ENCODE measurements around the gene PDRG1. TPM values are rescaled to one million over a fixed set of nuclear protein-coding genes. Genes with fewer than 3 reads are reported as not detected.

Gene PDRG1
- total and polyA plus RNA-seq, 2 donors (not counting 3 experiments of a cell fraction or from before 2014, with no cell fraction given) = 14.6 to 17.0 TPM

- dilution Hi-C loops (cut with MboI; ENCODE audit: extremely low pct_ligation_motif_present, low sequenced_read_pairs) (no loop called here), intact Hi-C loops (cut with micrococcal nuclease) (no loop called here)
- peaks cover 2% of the 10 kb centered on the region for H3K4me1 ChIP-seq (ENCODE audit: control insufficient read depth, extremely low read depth, insufficient read depth, low read length)
- no peak for TF ChIP-seq JUN (IDR thresholded peaks at IDR 0.05; ENCODE audit: borderline replicate concordance, insufficient read depth, insufficient read length, low read depth)
- TF ChIP-seq CTCF (IDR thresholded peaks at IDR 0.05; ENCODE audit: extremely low read depth in 1 of 2, insufficient read depth in 1 of 2, low read depth in 1 of 2, low read length in 2 of 2) = no peak
- no peak for TF ChIP-seq POLR2A (IDR thresholded peaks at IDR 0.05; ENCODE audit: low read depth, low read length)
- no peak for TF ChIP-seq EZH2 (IDR thresholded peaks at IDR 0.05; ENCODE audit: borderline replicate concordance, low read depth, low read length, severe bottlenecking)
- no peak for TF ChIP-seq POLR2AphosphoS5 (IDR thresholded peaks at IDR 0.05; ENCODE audit: insufficient read depth, low read depth, low read length)
- no peak for TF ChIP-seq GATA2 (IDR thresholded peaks at IDR 0.05; ENCODE audit: insufficient read depth, insufficient read length, low read depth, low read length)
- TF ChIP-seq MAX (IDR thresholded peaks at IDR 0.05; ENCODE audit: insufficient read depth, insufficient read length) = no peak
- no peak for TF ChIP-seq FOS (IDR thresholded peaks at IDR 0.05; ENCODE audit: borderline replicate concordance, insufficient read depth, low read length)
- TF ChIP-seq MYC (IDR thresholded peaks at IDR 0.05; ENCODE audit: low read depth, low read length) = no peak
- H3K9ac ChIP-seq (replicated peaks; ENCODE audit: extremely low read depth, insufficient read depth, low read length) = no peak overlapping the region
- peaks cover 23% of the 10 kb centered on the region for H3K79me2 ChIP-seq (ENCODE audit: control insufficient read depth, insufficient read depth, low read length)
- no peak overlapping the region for H3K4me3 ChIP-seq (replicated peaks in 1 of 3; ENCODE audit: insufficient read depth in 1 of 3, low read depth in 1 of 3, low read length in 3 of 3)
- ChIA-PET CTCF (no interaction called here), POLR2A (no interaction called here)
- no peaks in the 10 kb centered on the region for H3K9me1 ChIP-seq (replicated peaks; ENCODE audit: control insufficient read depth, extremely low read depth, insufficient read depth, low read length)
- no peak overlapping the region for H3K4me2 ChIP-seq (ENCODE audit: insufficient read depth, low read length)
- no peak overlapping the region for H2AFZ ChIP-seq (ENCODE audit: low read depth, low read length)
- H3K27ac ChIP-seq (ENCODE audit: insufficient read depth, low read depth, low read length) = no peak overlapping the region
- no peak for DNase-seq (ENCODE audit: low read depth, low spot score)
- no TSS peak for BruUV-seq (replicated peaks)
- H4K20me1 ChIP-seq (replicated peaks; ENCODE audit: control insufficient read depth, extremely low read depth, insufficient read depth, low read length) = no peaks in the 10 kb centered on the region
- no peaks in the 10 kb centered on the region for H3K27me3 ChIP-seq (ENCODE audit: control insufficient read depth in 2 of 2, insufficient read depth in 2 of 2, low read length in 2 of 2)
- H3K36me3 ChIP-seq (ENCODE audit: control insufficient read depth in 2 of 2, extremely low read depth in 1 of 2, insufficient read depth in 2 of 2, low read length in 2 of 2) = peaks cover 25 to 34% of the 10 kb centered on the region in 2 experiments
- no peak for FAIRE-seq
- H3K9me3 ChIP-seq (replicated peaks; ENCODE audit: control insufficient read depth, insufficient read depth, low read length) = no peaks in the 10 kb centered on the region
Measured at GRCh38 chr20:31945785-31946184, 6.1 kb downstream of the PDRG1 start.
